ENCODE data around the gene HECW1.
"Not testable (repeated sequence)": the region's sequence is repeated elsewhere in the genome, so short reads cannot be mapped to it uniquely, and the experiment has no call there.

The HECW1 gene

DNA sequence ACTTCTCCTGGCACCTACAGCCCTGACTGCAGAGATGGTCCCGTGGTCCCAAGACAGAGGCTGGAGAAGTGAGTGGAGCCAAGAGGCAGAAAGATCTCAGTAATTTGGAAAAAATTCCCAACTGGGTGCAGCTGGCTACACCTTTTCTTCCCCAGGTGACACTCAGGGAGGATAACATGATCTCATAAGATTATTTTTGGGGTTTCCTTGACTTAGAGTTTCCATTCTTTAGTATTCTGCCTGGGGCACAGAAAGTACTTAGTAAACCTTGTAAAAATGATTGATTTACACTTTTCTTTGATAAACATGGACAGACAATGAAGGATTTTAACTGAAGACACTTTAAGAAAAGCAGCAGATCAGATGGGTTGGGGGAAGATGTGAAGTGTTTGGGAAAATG, 38.6 kb downstream of the HECW1 start:
- DNase-seq: no peak

DNA sequence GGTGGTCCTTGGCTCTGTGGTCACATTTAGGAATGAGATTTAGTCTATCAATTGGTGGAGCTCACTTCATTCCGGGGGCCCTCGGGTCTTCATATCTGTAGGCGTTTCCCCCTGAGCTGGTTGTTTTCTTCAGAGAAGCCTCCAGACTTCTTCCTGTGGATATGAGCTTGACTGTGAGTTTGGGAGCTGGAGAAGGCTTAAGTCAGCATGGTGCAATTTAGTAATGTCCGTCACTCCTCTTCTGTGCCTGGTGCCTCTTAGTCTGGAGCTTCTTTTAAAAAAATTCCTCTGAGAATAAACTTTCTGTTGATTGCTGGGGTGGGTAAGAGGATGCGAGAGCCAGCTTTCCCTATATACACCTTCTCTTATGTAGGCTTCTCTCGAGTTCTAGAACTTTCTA, 40.2 kb downstream of the HECW1 start:
- no peak for DNase-seq

DNA sequence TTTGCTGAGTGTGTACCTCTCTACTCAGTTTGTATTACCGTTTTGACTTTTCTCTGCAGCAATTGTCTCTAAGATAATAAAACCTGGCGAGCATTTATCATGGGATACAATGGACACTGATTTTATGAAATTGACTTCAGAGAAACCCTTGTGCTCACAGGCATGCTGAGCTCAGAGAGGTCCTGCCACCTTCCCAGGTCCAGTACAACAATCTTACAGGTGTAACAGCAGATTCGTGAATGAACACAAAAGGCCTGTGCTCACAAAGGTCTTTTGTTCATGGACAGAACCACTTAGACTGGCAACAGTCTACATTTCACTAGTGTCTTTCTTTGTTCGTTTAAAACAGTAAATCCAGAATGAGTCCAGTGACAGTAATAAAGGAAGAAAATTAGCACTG, 43.2 kb downstream of the HECW1 start:
- DNase-seq: no peak

- no peak for DNase-seq
Measured at GRCh38 chr7:43163885-43164284, 51.4 kb downstream of the HECW1 start.

GRCh38 chr7:43164757-43165156, 52.3 kb downstream of the HECW1 start:
- peak; percentile 92 for DNase-seq

- DNase-seq: no peak
Measured at GRCh38 chr7:43166686-43167085, 54.2 kb downstream of the HECW1 start.

DNA sequence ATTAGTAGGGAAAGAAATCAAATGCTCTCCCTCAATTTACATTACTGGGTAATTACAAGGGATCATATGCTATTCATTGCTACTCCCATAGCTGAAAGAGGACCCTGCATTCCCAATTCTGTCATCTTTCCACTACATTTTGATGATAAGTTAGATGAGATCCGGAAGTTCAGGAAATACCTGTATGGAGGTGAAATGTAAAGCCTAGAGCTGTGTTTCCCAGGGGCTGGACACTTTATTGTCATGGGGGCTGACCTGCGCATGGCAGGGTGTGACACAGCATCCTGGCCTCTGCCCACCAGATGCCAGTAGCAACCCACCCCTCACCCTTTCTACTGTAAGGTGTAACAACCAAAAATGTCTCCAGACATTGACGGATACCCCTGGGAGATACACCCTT, 56.6 kb downstream of the HECW1 start:
- DNase-seq: no peak

GRCh38 chr7:43170571-43170970, 58.1 kb downstream of the HECW1 start:
- DNase-seq: no peak

DNA sequence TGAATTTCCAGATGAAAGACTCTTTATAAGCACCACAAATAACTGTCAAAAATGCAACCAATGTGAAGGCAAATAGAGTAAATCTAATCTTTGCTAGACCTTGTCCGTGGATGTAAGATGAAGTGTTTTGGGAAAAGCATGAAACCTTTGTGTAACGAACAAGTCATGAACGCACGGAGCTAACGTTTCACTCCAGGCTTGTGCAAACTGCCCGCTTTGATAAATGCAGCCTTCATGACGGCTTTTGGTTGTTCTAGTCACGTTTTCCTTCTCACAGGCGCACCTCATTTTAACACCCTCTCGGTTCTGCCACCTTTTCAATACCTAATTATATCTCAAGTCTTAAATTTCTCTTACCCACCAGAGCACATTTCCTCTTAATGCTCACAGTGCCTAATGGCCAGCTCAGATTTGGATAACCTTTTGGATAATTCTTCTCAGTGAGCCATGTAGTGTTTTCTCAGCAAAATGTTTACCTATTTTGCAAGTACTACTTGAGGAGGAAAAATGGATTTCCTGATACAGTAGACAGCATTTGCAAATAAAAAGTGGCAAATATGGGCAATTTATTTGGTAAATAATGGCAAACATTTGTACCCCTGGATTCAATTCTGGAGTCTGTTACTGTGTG, 63.2 kb downstream of the HECW1 start:
- no peak for DNase-seq

- no peak for DNase-seq
Measured at GRCh38 chr7:43179393-43179792, 66.9 kb downstream of the HECW1 start.

GRCh38 chr7:43192806-43193460, 80.5 kb downstream of the HECW1 start:
- no peak for DNase-seq

- no peak for DNase-seq
Measured at GRCh38 chr7:43193893-43194292, 81.4 kb downstream of the HECW1 start.

DNA sequence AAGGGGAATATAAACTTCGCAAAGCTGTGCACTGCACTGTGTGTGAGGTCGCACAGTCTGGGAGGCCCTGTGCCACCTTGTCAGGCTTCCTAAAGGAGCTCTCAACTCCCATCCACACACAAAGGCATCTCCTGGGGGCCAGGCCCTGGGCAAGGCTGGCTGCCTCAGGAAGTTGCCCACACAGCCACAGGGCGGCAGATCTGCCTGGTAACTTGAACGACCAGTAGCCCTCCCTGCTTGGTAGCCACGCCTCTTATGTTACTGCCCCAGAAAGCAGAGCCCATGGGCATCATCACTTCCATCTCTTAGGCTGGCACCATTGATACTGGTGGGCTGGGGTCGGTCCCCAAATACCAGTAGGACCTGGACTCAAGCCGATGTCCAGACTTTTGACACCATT, 82.8 kb downstream of the HECW1 start:
- DNase-seq: no peak

DNA sequence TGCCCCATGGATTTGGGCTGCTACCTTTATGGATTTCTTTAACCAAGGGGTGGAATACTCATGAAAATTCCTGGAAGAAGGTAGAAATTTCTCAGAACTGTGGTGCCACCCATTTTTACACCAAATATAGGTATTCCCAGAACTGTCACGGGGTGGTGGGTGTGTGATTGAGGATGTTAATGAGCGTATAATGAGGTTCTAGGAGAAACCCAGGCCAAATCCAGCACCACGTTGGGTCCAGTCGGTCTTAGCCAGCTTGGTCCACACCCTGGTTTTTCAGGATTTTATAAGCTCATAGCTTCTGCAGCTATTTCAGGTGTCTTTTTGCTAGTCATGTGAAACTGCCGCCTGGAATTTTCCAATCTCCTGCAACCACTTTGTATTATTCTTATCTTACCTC, 83.3 kb downstream of the HECW1 start:
- DNase-seq: no peak

DNA sequence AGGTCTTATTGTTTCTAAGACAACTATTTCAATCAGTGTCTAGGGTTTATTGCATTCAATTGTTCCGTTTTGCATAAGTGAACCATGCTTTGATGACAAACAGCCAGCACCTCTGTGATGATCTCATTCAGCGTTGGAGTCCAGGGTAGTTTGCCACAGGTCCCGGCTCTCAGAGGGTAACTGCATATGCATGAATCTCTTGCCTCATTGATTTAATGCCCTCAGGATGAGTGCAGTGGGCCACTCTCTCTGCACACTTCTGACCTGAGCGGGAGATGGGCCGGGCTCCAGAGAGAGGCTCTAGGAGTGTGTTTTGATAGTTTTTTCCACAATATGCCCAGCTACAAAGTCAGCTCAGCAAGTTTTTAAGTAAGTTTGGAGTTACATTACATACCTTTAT, 83.9 kb downstream of the HECW1 start:
- no peak for DNase-seq

- DNase-seq: no peak
Measured at GRCh38 chr7:43198016-43198415, 85.6 kb downstream of the HECW1 start.

DNA sequence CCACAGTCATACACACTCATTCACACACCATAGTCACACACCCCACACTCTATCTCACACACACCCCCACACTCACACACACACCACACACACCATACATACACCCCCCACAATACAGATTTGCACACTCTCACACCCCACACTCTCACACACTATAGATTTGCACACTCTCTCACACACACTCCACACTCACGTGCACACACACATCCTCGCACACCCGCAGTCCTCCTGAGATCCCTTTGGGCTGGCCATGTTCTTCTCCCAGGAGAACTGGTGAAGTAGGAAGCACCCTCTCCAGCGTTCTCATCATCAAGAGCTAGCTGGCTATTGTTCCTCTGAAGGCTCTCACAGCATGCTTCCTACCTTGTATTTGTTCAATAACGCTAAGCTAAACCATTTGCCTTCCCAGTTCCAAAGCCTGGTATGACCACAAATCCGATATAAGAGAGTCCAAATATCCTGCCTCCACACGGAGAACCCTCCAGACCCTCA, 86.2 kb downstream of the HECW1 start:
- no peak for DNase-seq

DNA sequence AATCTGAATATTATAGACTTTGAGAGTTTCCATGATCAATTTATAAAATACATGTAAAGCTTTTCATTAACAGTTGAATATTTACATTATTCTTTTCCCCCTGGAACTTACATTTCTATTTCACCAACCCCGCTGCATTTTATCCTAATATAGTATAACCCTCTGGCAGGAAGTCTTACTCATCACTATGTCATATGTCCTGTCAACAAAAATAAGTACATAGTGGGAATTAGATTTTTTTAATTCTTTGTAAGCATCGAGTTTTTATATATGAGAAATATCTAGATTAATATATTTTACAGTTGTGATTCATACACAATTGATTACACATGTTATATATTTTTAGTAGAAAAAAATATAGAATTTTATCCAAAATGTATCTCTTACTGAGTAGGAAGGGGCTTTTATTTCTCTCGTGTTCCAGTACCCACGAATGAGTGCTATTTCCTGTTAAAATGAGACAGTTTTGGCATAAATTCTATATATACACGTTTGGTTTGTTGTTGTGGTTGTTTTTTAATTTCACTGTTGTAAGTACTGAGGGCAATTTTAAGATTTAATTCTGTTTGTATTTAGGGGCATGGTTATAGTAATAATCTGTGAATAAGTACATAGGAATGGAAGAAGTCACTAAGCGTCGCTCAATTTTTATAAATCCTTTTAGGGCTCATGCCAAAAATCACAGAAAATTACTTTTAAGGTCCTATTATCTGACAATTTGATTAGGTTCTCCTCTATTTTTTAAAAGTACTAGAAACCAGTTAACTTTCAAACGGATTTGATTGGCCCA, 87.1 kb downstream of the HECW1 start:
- peak; percentile 16 for DNase-seq

- DNase-seq: no peak
Measured at GRCh38 chr7:43201912-43202311, 89.5 kb downstream of the HECW1 start.

GRCh38 chr7:43204081-43204480, 91.6 kb downstream of the HECW1 start:
- no peak for DNase-seq

DNA sequence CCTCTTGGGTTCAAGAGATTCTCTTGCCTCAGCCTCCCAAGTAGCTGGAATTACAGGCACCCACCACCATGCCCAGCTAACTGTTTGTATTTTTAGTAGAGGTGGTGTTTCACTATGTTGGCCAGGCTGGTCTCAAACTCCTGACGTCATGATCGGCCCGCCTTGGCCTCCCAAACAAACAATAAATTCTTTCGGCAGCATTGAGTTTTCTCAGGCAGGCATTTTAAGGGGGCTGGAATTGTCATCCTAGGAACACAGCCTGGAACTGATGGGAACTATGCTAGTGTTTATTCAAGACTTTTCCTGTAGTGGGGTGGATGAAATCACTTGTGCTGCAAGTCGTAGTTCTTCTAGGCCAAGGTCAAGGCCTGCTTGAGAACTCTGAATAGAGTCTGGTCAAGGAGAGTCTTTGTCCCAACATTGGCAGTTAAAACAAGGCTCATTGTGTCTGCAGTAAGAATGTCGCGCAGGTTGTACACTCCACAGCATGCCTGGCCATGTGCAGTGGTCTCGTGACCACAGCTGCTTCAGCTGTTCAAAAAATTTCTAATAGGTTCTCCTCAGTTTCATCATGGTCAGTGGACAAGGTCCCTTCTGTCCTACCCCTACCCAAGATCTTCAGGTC, 92.8 kb downstream of the HECW1 start:
- DNase-seq: no peak

- no peak for DNase-seq
Measured at GRCh38 chr7:43208242-43208641, 95.8 kb downstream of the HECW1 start.

- DNase-seq: not testable (repeated sequence)
Measured at GRCh38 chr7:43210539-43210938, 98.1 kb downstream of the HECW1 start.

DNA sequence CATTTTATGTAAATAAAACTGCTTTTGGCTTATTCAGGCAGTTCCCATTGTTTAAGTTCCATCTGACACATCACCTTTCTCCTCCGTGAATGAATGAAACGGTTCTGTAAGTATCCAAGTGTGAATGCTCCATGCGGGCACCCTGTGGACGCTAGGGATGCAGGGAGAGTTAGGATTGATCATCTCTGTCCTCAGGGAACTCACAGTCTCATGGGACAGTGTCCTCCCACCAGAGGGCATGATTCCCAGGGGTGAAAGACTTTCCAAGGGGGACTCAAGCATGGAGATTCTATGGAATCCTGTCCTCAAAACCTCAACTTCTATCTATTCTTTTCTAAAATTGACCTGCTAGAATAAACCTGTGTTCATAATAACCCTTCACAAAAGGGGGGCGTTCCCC, 98.8 kb downstream of the HECW1 start:
- DNase-seq: no peak

All from amniotic stem cell (primary cell).